Nephron progenitor cell (in vitro differentiated cells): ENCODE data around the gene P2RX4.
A peak's percentile ranks its signal among the peaks of the same experiment; 100 is the strongest.

Experiments
- DNase-seq: peaks from one replicate; pipeline ENCODE4 v3.0.0; 2021
- H3K27ac Mint-ChIP-seq: 2 replicates; pipeline ENCODE4 v1.8.0; 2021; ENCODE audit warnings: mild to moderate bottlenecking, moderate library complexity, mixed read lengths
- H3K27me3 Mint-ChIP-seq: 2 replicates; pipeline ENCODE4 v1.8.0; 2021; ENCODE audit warnings: mild to moderate bottlenecking, low read depth, mixed read lengths; ENCODE audit not compliant: poor library complexity
- H3K36me3 Mint-ChIP-seq: 2 replicates; pipeline ENCODE4 v1.8.0; 2021; ENCODE audit warnings: low read depth, mixed read lengths
- H3K4me1 Mint-ChIP-seq: 2 replicates; pipeline ENCODE4 v1.8.0; 2021; ENCODE audit warnings: mixed read lengths
- H3K4me3 Mint-ChIP-seq: 2 replicates; pipeline ENCODE4 v1.8.0; 2021; ENCODE audit warnings: mild to moderate bottlenecking, moderate library complexity, mixed read lengths
- H3K9me3 Mint-ChIP-seq: 2 replicates; pipeline ENCODE4 v1.8.0; 2021; ENCODE audit warnings: mild to moderate bottlenecking, moderate library complexity, mixed read lengths
- CTCF ChIP-seq: fragments of 200-600 bp; sonication (generic); IDR thresholded peaks from 2 replicates; pipeline ENCODE4 v1.5.0; 2021; ENCODE audit warnings: antibody characterized with exemption

P2RX4 gene

GRCh38 chr12:121175383-121176119 is 34.4 kb upstream of the P2RX4 start:
- Mint-ChIP-seq H3K4me3 (no peak overlapping the region), H3K27me3 (peaks cover 9% of the 10 kb centered on the region), H3K4me1 (peaks cover 32% of the 10 kb centered on the region), H3K36me3 (no peaks in the 10 kb centered on the region), H3K9me3 (no peaks in the 10 kb centered on the region), H3K27ac (peak overlapping the region; percentile 81)
- DNase-seq: no peak
- TF ChIP-seq CTCF: no peak

- Mint-ChIP-seq H3K27ac (no peak overlapping the region), H3K36me3 (no peaks in the 10 kb centered on the region), H3K27me3 (peaks cover 6% of the 10 kb centered on the region), H3K9me3 (no peaks in the 10 kb centered on the region), H3K4me1 (peaks cover 24% of the 10 kb centered on the region), H3K4me3 (no peak overlapping the region)
- TF ChIP-seq CTCF: no peak
- no peak for DNase-seq
Observed at GRCh38 chr12:121176826-121177529, 33.0 kb upstream of the P2RX4 start.

- no peak for DNase-seq
- Mint-ChIP-seq H3K4me3 (no peak overlapping the region), H3K4me1 (peaks cover 2% of the 10 kb centered on the region), H3K9me3 (no peaks in the 10 kb centered on the region), H3K36me3 (no peaks in the 10 kb centered on the region), H3K27ac (no peak overlapping the region), H3K27me3 (no peaks in the 10 kb centered on the region)
- TF ChIP-seq CTCF: no peak
Observed at GRCh38 chr12:121181181-121181580, 28.7 kb upstream of the P2RX4 start.

- TF ChIP-seq CTCF: no peak
- DNase-seq: no peak
- Mint-ChIP-seq H3K36me3 (no peaks in the 10 kb centered on the region), H3K4me1 (no peaks in the 10 kb centered on the region), H3K9me3 (no peaks in the 10 kb centered on the region), H3K27ac (no peak overlapping the region), H3K4me3 (no peak overlapping the region), H3K27me3 (no peaks in the 10 kb centered on the region)
Observed at GRCh38 chr12:121182222-121182893, 27.6 kb upstream of the P2RX4 start.

GRCh38 chr12:121184425-121184824 is 25.5 kb upstream of the P2RX4 start:
- H3K27ac Mint-ChIP-seq: no peak overlapping the region
- no peak overlapping the region for H3K4me3 Mint-ChIP-seq
- TF ChIP-seq CTCF: no peak
- H3K36me3 Mint-ChIP-seq: no peaks in the 10 kb centered on the region
- no peaks in the 10 kb centered on the region for H3K27me3 Mint-ChIP-seq
- H3K4me1 Mint-ChIP-seq: no peaks in the 10 kb centered on the region
- no peaks in the 10 kb centered on the region for H3K9me3 Mint-ChIP-seq
- no peak for DNase-seq
